ENCODE results near the gene FIGLA.

GRCh38 chr2:70817284-70817954 is 27.0 kb upstream of the FIGLA start:
- TF ChIP-seq EZH2 (IDR thresholded peaks at IDR 0.05; ENCODE audit: low read depth, unreplicated experiment) (no peak), CTCF (conservative IDR thresholded peaks at IDR 0.05; ENCODE audit: low read depth in 2 of 2) (no peak), POLR2AphosphoS5 (IDR thresholded peaks at IDR 0.05; ENCODE audit: low read depth) (no peak), ZNF462 (CRISPR knock-in tag; IDR thresholded peaks at IDR 0.05) (no peak), CREB1 (CRISPR knock-in tag; IDR thresholded peaks at IDR 0.05; ENCODE audit: low read depth) (no peak), EZH2phosphoT487 (IDR thresholded peaks at IDR 0.05; ENCODE audit: unreplicated experiment) (no peak)
- TF ChIP-seq, protein P1, sequence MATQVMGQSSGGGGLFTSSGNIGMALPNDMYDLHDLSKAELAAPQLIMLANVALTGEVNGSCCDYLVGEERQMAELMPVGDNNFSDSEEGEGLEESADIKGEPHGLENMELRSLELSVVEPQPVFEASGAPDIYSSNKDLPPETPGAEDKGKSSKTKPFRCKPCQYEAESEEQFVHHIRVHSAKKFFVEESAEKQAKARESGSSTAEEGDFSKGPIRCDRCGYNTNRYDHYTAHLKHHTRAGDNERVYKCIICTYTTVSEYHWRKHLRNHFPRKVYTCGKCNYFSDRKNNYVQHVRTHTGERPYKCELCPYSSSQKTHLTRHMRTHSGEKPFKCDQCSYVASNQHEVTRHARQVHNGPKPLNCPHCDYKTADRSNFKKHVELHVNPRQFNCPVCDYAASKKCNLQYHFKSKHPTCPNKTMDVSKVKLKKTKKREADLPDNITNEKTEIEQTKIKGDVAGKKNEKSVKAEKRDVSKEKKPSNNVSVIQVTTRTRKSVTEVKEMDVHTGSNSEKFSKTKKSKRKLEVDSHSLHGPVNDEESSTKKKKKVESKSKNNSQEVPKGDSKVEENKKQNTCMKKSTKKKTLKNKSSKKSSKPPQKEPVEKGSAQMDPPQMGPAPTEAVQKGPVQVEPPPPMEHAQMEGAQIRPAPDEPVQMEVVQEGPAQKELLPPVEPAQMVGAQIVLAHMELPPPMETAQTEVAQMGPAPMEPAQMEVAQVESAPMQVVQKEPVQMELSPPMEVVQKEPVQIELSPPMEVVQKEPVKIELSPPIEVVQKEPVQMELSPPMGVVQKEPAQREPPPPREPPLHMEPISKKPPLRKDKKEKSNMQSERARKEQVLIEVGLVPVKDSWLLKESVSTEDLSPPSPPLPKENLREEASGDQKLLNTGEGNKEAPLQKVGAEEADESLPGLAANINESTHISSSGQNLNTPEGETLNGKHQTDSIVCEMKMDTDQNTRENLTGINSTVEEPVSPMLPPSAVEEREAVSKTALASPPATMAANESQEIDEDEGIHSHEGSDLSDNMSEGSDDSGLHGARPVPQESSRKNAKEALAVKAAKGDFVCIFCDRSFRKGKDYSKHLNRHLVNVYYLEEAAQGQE (IDR thresholded peaks at IDR 0.05; ENCODE audit: unreplicated experiment): no peak
- TF ChIP-seq, protein P2, sequence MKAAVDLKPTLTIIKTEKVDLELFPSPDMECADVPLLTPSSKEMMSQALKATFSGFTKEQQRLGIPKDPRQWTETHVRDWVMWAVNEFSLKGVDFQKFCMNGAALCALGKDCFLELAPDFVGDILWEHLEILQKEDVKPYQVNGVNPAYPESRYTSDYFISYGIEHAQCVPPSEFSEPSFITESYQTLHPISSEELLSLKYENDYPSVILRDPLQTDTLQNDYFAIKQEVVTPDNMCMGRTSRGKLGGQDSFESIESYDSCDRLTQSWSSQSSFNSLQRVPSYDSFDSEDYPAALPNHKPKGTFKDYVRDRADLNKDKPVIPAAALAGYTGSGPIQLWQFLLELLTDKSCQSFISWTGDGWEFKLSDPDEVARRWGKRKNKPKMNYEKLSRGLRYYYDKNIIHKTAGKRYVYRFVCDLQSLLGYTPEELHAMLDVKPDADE (IDR thresholded peaks at IDR 0.05): no peak

Measured in GM23338 (cell line).